Thymus (tissue), 14 donors: ENCODE results near the gene SLX9. TPM values are rescaled to one million over a fixed set of nuclear protein-coding genes. Genes with fewer than 3 reads are reported as not detected.

Experiments
- DNase-seq, 9 donors: peaks; one replicate each; pipeline ENCODE4 v3.0.0-alpha.2; 2013; ENCODE audit warnings: low spot score in 9 of 9, low read depth in 6 of 9, missing footprints in 1 of 9
- H3K27ac ChIP-seq, 2 donors: one replicate each; pipeline ENCODE4 v1.5.1; 2013; ENCODE audit warnings: control low read depth in 1 of 2, low read depth in 1 of 2, low read length in 1 of 2, mild to moderate bottlenecking in 1 of 2, moderate library complexity in 1 of 2
- H3K27me3 ChIP-seq, 2 donors: one replicate each; pipeline ENCODE4 v1.5.1; 2013; ENCODE audit warnings: low read length in 1 of 2; ENCODE audit not compliant: control insufficient read depth in 2 of 2, insufficient read depth in 1 of 2
- H3K36me3 ChIP-seq, 2 donors: one replicate each; pipeline ENCODE4 v1.5.1; 2013; ENCODE audit warnings: low read length in 1 of 2, mild to moderate bottlenecking in 1 of 2, moderate library complexity in 1 of 2; ENCODE audit not compliant: control insufficient read depth in 2 of 2, insufficient read depth in 2 of 2
- H3K4me1 ChIP-seq, 2 donors: one replicate each; pipeline ENCODE4 v1.5.1; 2013; ENCODE audit warnings: low read length in 2 of 2; ENCODE audit not compliant: control insufficient read depth in 2 of 2, insufficient read depth in 2 of 2
- H3K4me3 ChIP-seq, 2 donors: one replicate each; pipeline ENCODE4 v1.5.1; 2013; ENCODE audit warnings: low read length in 2 of 2, control low read depth in 1 of 2, mild to moderate bottlenecking in 1 of 2
- H3K9me3 ChIP-seq, 2 donors: one replicate each; pipeline ENCODE4 v1.5.1; 2013; ENCODE audit warnings: low read length in 1 of 2, mild to moderate bottlenecking in 1 of 2; ENCODE audit not compliant: control insufficient read depth in 2 of 2, insufficient read depth in 1 of 2
- WGBS: extraction: QIAGEN DNeasy Blood & Tissue Kit; methylation state at CpG from one replicate; pipeline ENCODE4 v1.1.7; 2013; 5-methylcytosine and 5-hydroxymethylcytosine counted together
- long read RNA-seq, 10 donors: transcript quantifications; one replicate each; lab custom pipeline, GENCODE V29; 2026
- polyA plus RNA-seq: library from polyadenylated mRNA; stranded (reverse); fragments of 200-250 nt; gene quantifications from one replicate; pipeline ENCODE4 v1.2.3, GENCODE V29; 2013
- total RNA-seq: library from RNA; stranded (reverse); fragments of 120-200 nt; gene quantifications from one replicate; pipeline ENCODE4 v1.2.4, GENCODE V29; 2013
- donor health status: healthy.

Gene SLX9, protein sequence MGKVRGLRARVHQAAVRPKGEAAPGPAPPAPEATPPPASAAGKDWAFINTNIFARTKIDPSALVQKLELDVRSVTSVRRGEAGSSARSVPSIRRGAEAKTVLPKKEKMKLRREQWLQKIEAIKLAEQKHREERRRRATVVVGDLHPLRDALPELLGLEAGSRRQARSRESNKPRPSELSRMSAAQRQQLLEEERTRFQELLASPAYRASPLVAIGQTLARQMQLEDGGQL
- 29.0 TPM for total RNA-seq
- polyA plus RNA-seq: 28.4 TPM
- long read RNA-seq, donor 1, partial matches to known transcripts: 0 of 1 reads
- long read RNA-seq, donor 1, other reads (novel, unspliced or antisense): 0 of 1 reads
- long read RNA-seq, donor 2, transcript FAM207A-202 (6 exons, 880 nt): major isoform, 16 of 29 reads
- long read RNA-seq, donor 2, transcript FAM207A-201 (6 exons, 927 nt): minor isoform, 13 of 29 reads
- long read RNA-seq, donor 2, partial matches to known transcripts: 0 of 29 reads
- long read RNA-seq, donor 2, other reads (novel, unspliced or antisense): 0 of 29 reads
- long read RNA-seq, donor 3, transcript FAM207A-202 (6 exons, 880 nt): major isoform, 14 of 28 reads
- long read RNA-seq, donor 3, transcript FAM207A-201 (6 exons, 927 nt): major isoform, 14 of 28 reads
- long read RNA-seq, donor 3, partial matches to known transcripts: 0 of 28 reads
- long read RNA-seq, donor 3, other reads (novel, unspliced or antisense): 0 of 28 reads
- long read RNA-seq, donor 4, transcript FAM207A-202 (6 exons, 880 nt): major isoform, 8 of 13 reads
- long read RNA-seq, donor 4, partial matches to known transcripts: 0 of 13 reads
- long read RNA-seq, donor 4, other reads (novel, unspliced or antisense): 0 of 13 reads
- long read RNA-seq, donor 5, transcript FAM207A-201 (6 exons, 927 nt): major isoform, 14 of 28 reads
- long read RNA-seq, donor 5, transcript FAM207A-202 (6 exons, 880 nt): major isoform, 14 of 28 reads
- long read RNA-seq, donor 5, partial matches to known transcripts: 0 of 28 reads
- long read RNA-seq, donor 5, other reads (novel, unspliced or antisense): 0 of 28 reads
- long read RNA-seq, donor 6, transcript FAM207A-201 (6 exons, 927 nt): major isoform, 10 of 15 reads
- long read RNA-seq, donor 6, partial matches to known transcripts: 0 of 15 reads
- long read RNA-seq, donor 6, other reads (novel, unspliced or antisense): 0 of 15 reads
- long read RNA-seq, donor 7, transcript FAM207A-201 (6 exons, 927 nt): minor isoform, 7 of 15 reads
- long read RNA-seq, donor 7, transcript FAM207A-202 (6 exons, 880 nt): major isoform, 8 of 15 reads
- long read RNA-seq, donor 7, partial matches to known transcripts: 0 of 15 reads
- long read RNA-seq, donor 7, other reads (novel, unspliced or antisense): 0 of 15 reads
- long read RNA-seq, donor 8, transcript FAM207A-201 (6 exons, 927 nt): major isoform, 6 of 9 reads
- long read RNA-seq, donor 8, partial matches to known transcripts: 0 of 9 reads
- long read RNA-seq, donor 8, other reads (novel, unspliced or antisense): 0 of 9 reads
- long read RNA-seq, donor 9, transcript FAM207A-202 (6 exons, 880 nt): minor isoform, 6 of 13 reads
- long read RNA-seq, donor 9, transcript FAM207A-201 (6 exons, 927 nt): major isoform, 7 of 13 reads
- long read RNA-seq, donor 9, partial matches to known transcripts: 0 of 13 reads
- long read RNA-seq, donor 9, other reads (novel, unspliced or antisense): 0 of 13 reads
- long read RNA-seq, donor 10, transcript FAM207A-202 (6 exons, 880 nt): minor isoform, 8 of 26 reads
- long read RNA-seq, donor 10, transcript FAM207A-201 (6 exons, 927 nt): major isoform, 13 of 26 reads
- long read RNA-seq, donor 10, partial matches to known transcripts: 0 of 26 reads
- long read RNA-seq, donor 10, other reads (novel, unspliced or antisense): 5 of 26 reads

DNA sequence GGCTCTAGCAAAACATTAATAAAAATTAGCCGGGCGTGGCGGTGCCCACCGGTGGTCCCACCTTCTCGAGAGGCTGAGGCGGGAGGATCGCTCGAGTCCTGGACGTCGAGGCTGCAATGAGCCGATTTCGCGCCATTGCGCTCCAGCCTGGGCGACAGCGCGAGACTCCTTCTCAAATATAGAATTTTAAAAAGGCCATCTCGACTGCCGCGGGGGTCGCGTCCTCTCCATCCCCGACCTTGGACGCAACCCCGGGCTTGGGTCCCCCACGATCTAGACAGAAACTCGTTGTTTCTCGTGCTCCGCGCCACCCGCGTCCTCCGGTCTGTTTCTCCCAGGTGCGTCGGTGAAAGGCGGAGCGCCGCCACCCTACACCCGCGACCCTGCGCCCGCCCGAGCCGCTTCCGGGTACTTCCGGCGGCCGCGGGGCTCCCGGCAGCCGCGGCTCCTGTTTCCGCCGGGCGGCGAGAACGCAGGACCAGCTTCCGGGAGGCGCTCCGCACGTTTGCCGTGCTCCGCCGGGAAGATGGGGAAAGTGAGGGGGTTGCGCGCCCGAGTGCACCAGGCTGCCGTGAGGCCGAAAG is at the start of gene SLX9:
Gene SLX9, plus strand, starts transcription at position 498 of the 584 bp plus-strand sequence. Its CDS starts 29 bp downstream, at position 527.
- H3K9me3 ChIP-seq: no peaks in the 10 kb centered on the region
- 2% methylated on average over 69 of the region's 69 CpGs for WGBS
- peaks cover 9 to 17% of the 10 kb centered on the region in 2 donors for H3K36me3 ChIP-seq
- no peaks in the 10 kb centered on the region for H3K27me3 ChIP-seq
- peak within 1 kb of the TSS; percentile 84 to 96 for H3K4me3 ChIP-seq
- DNase-seq: peak in 6 of 9 donors; percentile 60 to 89 (median 76)
- peaks cover 24 to 44% of the 10 kb centered on the region in 2 donors for H3K4me1 ChIP-seq
- H3K27ac ChIP-seq: peak within 1 kb of the TSS; percentile 42 to 72

DNA sequence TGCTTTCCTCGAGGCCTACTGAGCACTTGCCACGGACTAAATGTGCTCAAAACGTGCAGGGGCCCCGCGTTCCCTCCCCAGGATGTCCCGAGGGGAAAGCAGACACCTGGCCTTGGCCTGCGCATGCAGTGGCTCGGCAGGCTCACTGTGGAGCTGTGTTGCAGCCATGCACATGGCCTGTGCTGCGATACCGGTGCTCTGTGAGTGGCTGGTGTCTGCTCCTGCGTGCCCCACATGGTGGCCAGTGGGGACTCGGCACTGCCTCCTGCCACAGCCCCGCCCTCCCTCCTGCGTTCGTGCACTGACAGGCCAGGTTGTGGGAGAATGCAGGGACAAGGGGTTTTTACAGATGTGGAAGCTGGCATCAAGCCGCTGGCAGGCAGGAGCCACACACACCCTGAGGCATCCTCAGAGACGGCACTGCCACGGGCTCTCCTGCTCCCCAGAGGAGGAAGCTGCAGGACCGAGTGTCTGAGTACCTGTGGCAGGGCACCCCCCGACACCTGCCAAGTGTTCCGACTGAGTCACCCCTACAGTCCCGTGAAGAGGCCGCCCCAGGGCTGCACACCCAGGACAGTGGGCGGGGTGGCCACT is 49.4 kb upstream of the SLX9 start:
- Histone ChIP-seq H3K36me3 (peaks cover 69 to 76% of the 10 kb centered on the region in 2 donors), H3K27me3 (no peaks in the 10 kb centered on the region), H3K4me1 (no peaks in the 10 kb centered on the region), H3K4me3 (no peak overlapping the region), H3K27ac (no peak overlapping the region), H3K9me3 (peaks cover 0 to 6% of the 10 kb centered on the region in 2 donors)
- 95% methylated on average over 24 of the region's 24 CpGs for WGBS
- DNase-seq: no peak

DNA sequence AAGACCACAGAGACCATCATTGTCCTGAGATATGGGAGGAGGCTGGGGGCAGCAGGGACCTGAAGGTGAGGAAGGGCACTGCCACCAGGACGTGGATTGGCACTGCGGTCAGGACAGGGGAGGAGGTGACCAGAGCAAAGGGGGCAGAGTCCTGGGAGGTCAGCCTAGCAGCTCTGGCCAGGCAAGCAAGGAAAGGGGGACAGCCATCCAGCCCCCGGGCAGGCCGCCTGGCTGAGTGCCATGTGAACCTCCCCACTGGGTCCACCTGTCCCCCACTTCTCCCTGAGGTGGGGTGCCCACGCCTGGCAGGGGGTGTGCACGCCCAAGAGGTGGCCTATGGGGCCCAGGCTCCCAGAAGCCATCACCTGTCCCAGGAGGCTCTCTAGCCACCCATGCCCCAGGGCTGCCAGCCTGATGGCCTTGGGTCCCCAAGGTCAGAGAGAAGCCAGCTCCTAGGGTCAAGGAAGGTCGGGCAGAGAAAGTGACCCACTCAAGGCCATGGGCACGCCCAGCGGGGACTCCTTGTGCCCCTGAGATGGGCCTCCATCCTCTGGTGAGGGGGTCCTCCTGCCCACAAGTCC is 48.8 kb upstream of the SLX9 start:
- H3K4me3 ChIP-seq: no peak overlapping the region
- no peak overlapping the region for H3K27ac ChIP-seq
- over 99% methylated on average over 9 of the region's 9 CpGs for WGBS
- H3K36me3 ChIP-seq: peaks cover 66 to 73% of the 10 kb centered on the region in 2 donors
- no peak for DNase-seq
- H3K9me3 ChIP-seq: peaks cover 2 to 6% of the 10 kb centered on the region in 2 donors
- no peaks in the 10 kb centered on the region for H3K4me1 ChIP-seq
- H3K27me3 ChIP-seq: no peaks in the 10 kb centered on the region

DNA sequence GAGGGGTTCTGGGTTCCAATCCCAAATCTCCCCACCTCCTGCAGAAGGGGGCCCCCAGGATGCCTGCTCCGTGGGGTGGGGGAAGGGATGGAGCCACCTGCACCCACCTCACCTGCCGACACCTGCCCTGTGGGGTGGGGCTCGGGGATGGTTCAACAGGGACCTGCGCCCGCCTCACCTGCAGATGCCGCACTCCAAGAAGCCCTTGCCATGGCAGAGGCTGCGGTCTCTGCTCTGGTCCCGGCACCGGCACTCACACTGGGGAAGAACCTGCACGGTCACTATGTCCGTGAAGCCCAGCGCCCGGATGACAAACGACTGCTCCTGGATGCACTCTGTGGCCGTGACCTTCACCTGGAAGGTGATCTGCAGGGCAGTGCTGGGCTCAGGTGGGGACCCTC is 48.2 kb upstream of the SLX9 start:
- WGBS: 98% methylated on average over 15 of the region's 15 CpGs
- Histone ChIP-seq H3K4me1 (no peaks in the 10 kb centered on the region), H3K4me3 (no peak overlapping the region), H3K9me3 (peaks cover 2 to 6% of the 10 kb centered on the region in 2 donors), H3K27ac (no peak overlapping the region), H3K27me3 (no peaks in the 10 kb centered on the region), H3K36me3 (peaks cover 65 to 72% of the 10 kb centered on the region in 2 donors)
- DNase-seq: no peak

DNA sequence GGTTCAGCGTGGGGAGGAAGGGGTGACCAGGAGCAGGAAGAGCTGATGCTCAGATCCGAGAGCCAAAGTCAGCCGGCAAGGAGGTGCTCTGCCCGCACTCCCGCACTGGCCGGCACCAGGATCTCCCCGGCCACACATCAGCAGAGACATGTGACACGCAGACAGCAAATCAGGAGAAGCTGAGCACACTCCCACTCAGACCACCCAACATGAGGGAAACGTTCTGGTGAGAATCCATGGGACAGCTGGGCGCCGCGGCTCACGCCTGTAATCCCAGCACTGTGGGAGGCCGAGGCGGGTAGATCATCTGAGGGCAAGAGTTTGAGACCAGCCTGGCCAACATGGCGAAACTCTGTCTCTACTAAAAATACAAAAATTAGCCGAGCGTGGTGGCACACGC is 47.7 kb upstream of the SLX9 start:
- Histone ChIP-seq H3K27ac (no peak overlapping the region), H3K4me1 (no peaks in the 10 kb centered on the region), H3K27me3 (no peaks in the 10 kb centered on the region), H3K4me3 (no peak overlapping the region), H3K36me3 (peaks cover 65 to 72% of the 10 kb centered on the region in 2 donors), H3K9me3 (peaks cover 2 to 6% of the 10 kb centered on the region in 2 donors)
- WGBS: 94% methylated on average over 19 of the region's 19 CpGs
- no peak for DNase-seq

DNA sequence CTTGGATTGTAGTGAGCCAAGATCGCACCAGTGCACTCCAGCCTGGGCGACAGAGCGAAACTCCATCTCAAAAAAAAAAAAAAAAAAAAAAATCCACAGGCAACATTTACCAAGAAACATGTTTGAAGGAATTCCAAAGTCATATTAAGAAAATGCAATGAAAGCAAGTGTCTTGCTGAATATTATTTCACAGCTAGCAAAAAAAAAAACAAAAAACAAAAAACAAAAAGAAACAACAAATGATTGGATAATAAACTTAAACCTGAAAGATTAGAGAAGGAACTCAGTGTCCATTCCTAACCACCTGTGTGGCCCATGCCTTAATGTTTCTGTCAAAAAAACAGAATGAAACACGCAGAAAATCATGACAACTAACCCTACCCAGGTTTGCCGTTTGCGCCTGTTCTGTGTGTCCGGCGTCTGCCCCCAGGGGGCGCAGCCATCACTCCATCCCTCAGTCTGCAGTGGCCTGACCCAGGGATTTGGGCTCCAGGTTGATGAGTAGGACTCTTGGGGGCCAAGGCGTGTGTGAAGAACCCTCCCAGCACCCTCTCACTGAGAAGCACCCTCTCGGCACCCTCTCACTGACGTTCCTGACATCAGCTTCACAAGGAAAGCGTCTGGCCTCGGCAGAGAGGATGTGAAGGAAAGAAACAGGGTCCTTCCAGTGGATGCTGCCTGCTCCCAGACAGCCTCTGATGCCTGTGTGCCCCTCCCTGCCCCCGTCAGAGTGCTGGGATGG is 47.1 kb upstream of the SLX9 start:
- H3K27me3 ChIP-seq: no peaks in the 10 kb centered on the region
- WGBS: 57% methylated on average over 15 of the region's 15 CpGs
- peaks cover 65 to 73% of the 10 kb centered on the region in 2 donors for H3K36me3 ChIP-seq
- DNase-seq: peak in 6 of 9 donors; percentile 54 to 86 (median 73)
- H3K4me1 ChIP-seq: no peaks in the 10 kb centered on the region
- no peak overlapping the region for H3K27ac ChIP-seq
- H3K4me3 ChIP-seq: no peak overlapping the region
- peaks cover 2 to 6% of the 10 kb centered on the region in 2 donors for H3K9me3 ChIP-seq

DNA sequence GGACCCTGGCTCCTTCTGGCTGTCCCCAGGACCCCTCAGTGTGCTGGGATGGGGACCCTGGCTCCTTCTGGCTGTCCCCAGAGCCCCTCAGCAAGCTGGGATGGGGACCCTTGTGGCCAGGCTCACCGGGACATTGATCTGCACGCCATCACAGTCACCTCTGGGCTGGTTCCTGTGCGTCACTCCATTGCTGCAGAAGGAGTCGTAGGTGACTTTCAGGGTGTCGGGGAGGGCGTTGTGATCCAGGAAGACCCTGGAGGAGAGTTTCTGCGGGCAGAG is 46.6 kb upstream of the SLX9 start:
- Histone ChIP-seq H3K27ac (no peak overlapping the region), H3K4me1 (no peaks in the 10 kb centered on the region), H3K9me3 (peaks cover 2 to 6% of the 10 kb centered on the region in 2 donors), H3K27me3 (no peaks in the 10 kb centered on the region), H3K36me3 (peaks cover 65 to 73% of the 10 kb centered on the region in 2 donors), H3K4me3 (no peak overlapping the region)
- no peak for DNase-seq
- 97% methylated on average over 7 of the region's 7 CpGs for WGBS
